Caco-2 (cell line): ENCODE measurements around the gene RFTN2. TPM values are rescaled to one million over a fixed set of nuclear protein-coding genes. Genes with fewer than 3 reads are reported as not detected.
"Not testable (repeated sequence)": the region's sequence is repeated elsewhere in the genome, so short reads cannot be mapped to it uniquely, and the experiment has no call there.

ENCODE experiments used
- BruUV-seq: library from RNA; stranded (reverse); fragments of 400-500 nt; replicated peaks from 2 replicates; lab custom pipeline; 2021; lab: Mats Ljungman, UMichigan
- CTCF ChIA-PET: fragments of 300-600 bp; sonication (Branson Sonifier 250); formaldehyde crosslinking; loops from one replicate; lab custom pipeline; 2022; ENCODE audit warnings: antibody characterized with exemption; lab: Charles Lee
- POLR2A ChIA-PET: fragments of 300-600 bp; sonication (Branson Sonifier 250); formaldehyde crosslinking; loops from one replicate; lab custom pipeline; 2022; ENCODE audit warnings: antibody characterized with exemption; lab: Charles Lee
- DNase-seq, 2 experiments: peaks; one replicate each; pipeline versions ENCODE4 v3.0.0 to v3.0.0-alpha.2; 2020 to 2022
- H3K27me3 ChIP-seq: replicated peaks from 2 replicates; pipeline ENCODE4 v1.6.0; 2011; ENCODE audit warnings: low read length; ENCODE audit not compliant: control insufficient read depth, insufficient read depth
- H3K36me3 ChIP-seq: 2 replicates; pipeline ENCODE4 v1.5.1; 2011; ENCODE audit warnings: low read length; ENCODE audit not compliant: control insufficient read depth, insufficient read depth
- H3K4me1 ChIP-seq: fragments of 250-450 bp; sonication (Bioruptor Pico); 2 replicates; pipeline ENCODE4 v1.5.1; 2020; ENCODE audit warnings: mild to moderate bottlenecking
- H3K4me3 ChIP-seq: 2 replicates; pipeline ENCODE4 v1.5.1; 2011; ENCODE audit warnings: low read depth, mild to moderate bottlenecking, control low read depth, low read length
- H3K9me3 ChIP-seq: fragments of 250-450 bp; sonication (Bioruptor Pico); 2 replicates; pipeline ENCODE4 v1.5.1; 2020; ENCODE audit warnings: mild to moderate bottlenecking, moderate library complexity
- H3K27ac Mint-ChIP-seq: one replicate; pipeline ENCODE4 v1.8.0; 2022; ENCODE audit warnings: mixed read lengths; ENCODE audit not compliant: unreplicated experiment
- H3K27me3 Mint-ChIP-seq: one replicate; pipeline ENCODE4 v1.8.0; 2022; ENCODE audit warnings: mixed read lengths; ENCODE audit not compliant: insufficient read depth, unreplicated experiment
- H3K36me3 Mint-ChIP-seq: one replicate; pipeline ENCODE4 v1.8.0; 2022; ENCODE audit warnings: mild to moderate bottlenecking, mixed read lengths; ENCODE audit not compliant: insufficient read depth, unreplicated experiment
- H3K4me1 Mint-ChIP-seq: one replicate; pipeline ENCODE4 v1.8.0; 2022; ENCODE audit warnings: low read depth, mixed read lengths; ENCODE audit not compliant: unreplicated experiment
- H3K4me3 Mint-ChIP-seq: one replicate; pipeline ENCODE4 v1.8.0; 2022; ENCODE audit warnings: mild to moderate bottlenecking, moderate library complexity, mixed read lengths; ENCODE audit not compliant: unreplicated experiment
- H3K9me3 Mint-ChIP-seq: one replicate; pipeline ENCODE4 v1.8.0; 2022; ENCODE audit warnings: mixed read lengths; ENCODE audit not compliant: unreplicated experiment
- CTCF ChIP-seq, 2 experiments: fragments of 200-600 bp in 1 of 2; IDR thresholded peaks; 1 replicate in 1 of 2; 2 replicates in 1 of 2; pipeline versions ENCODE4 v1.5.1 to v1.8.0; 2011 to 2022; ENCODE audit warnings: antibody characterized with exemption in 1 of 2, control low read depth in 1 of 2, inconsistent platforms in 1 of 2, low read depth in 1 of 2, low read length in 1 of 2, mild to moderate bottlenecking in 1 of 2, moderate library complexity in 1 of 2; ENCODE audit not compliant: insufficient read depth in 1 of 2, severe bottlenecking in 1 of 2, unreplicated experiment in 1 of 2
- intact Hi-C: fragments of 100-400 bp; cut with micrococcal nuclease; formaldehyde crosslinking; loops from one replicate; pipeline ENCODE4 v1.10.0; 2022; ENCODE audit not compliant: unreplicated experiment
- total RNA-seq: library from RNA; stranded (reverse); gene quantifications from 2 replicates; pipeline ENCODE4 v1.2.3, GENCODE V29; 2022

RFTN2 gene
- total RNA-seq, 1 experiment from 2014 or later = 0.18 TPM

DNA sequence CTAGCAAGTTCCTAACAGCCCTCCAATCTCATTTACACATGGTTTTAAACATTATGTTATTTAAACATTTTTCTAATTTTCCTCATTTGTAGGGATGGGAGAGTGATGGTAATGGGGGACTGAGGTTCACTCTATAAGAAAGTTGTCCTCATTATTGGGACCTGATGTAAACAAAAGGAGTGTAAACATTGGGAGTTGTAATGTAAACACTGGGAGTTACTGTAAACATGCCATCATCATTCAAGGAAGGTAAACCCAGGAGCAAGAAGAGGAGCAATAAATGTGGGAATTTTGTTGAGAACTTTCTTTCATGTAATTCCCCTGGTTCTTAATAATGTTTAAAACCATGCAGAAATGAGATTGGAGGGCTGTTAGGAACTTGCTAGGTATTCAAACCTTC is 17.8 kb downstream of the RFTN2 start:
- Histone ChIP-seq H3K36me3 (no peaks in the 10 kb centered on the region), H3K27me3 (no peaks in the 10 kb centered on the region), H3K4me3 (no peak overlapping the region), H3K4me1 (no peaks in the 10 kb centered on the region), H3K9me3 (no peaks in the 10 kb centered on the region)
- Mint-ChIP-seq H3K4me1 (no peaks in the 10 kb centered on the region), H3K36me3 (no peaks in the 10 kb centered on the region), H3K4me3 (no peak overlapping the region), H3K27ac (no peak overlapping the region), H3K9me3 (no peaks in the 10 kb centered on the region), H3K27me3 (no peaks in the 10 kb centered on the region)
- no peak for DNase-seq
- intact Hi-C loops = no loop called here
- ChIA-PET POLR2A (no interaction called here), CTCF (no interaction called here)
- TF ChIP-seq CTCF (IDR thresholded peaks at IDR 0.05; ENCODE audit: insufficient read depth in 1 of 2, low read depth in 1 of 2, low read length in 1 of 2, severe bottlenecking in 1 of 2, unreplicated experiment in 1 of 2) = no peak
- BruUV-seq = no TSS peak

DNA sequence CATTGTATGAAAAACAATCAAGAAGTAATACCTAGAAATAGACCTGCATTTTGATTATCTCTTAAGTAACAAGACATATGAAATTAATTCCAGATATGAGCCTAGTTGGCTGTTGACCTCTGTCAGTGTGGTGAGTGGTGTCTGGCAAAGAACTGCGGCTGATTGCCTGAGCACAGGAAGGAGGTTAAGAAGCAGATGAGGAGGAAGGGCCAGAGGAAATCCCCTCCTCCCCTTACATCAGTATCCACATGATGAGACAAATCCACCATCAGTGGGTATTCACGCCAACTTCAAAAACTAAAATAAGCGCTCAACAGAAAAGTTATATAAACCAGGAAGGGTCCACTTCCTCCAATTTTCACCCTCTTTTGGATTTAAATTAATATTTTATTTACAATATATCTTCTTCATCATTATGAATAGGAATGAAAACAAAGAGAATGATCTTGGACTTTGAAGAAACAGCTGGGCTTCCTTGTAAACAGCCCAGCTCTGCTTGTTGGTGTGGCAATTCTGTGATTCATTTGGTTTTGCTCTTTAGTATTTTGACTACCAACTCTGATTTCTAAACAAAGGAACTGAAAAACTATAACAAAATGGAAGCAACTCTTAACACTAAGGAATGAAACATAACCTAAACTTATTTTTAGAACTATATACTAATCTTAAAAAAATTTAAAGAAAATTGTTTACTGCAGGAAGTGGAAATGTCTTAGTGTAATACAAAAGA is 27.3 kb downstream of the RFTN2 start:
- no peak overlapping the region for H3K27ac Mint-ChIP-seq
- H3K9me3 ChIP-seq = no peaks in the 10 kb centered on the region
- peaks cover 7% of the 10 kb centered on the region for H3K27me3 Mint-ChIP-seq
- H3K4me3 Mint-ChIP-seq = no peak overlapping the region
- BruUV-seq = no TSS peak
- CTCF ChIA-PET = no interaction called here
- no peaks in the 10 kb centered on the region for H3K4me1 ChIP-seq
- intact Hi-C loops = no loop called here
- H3K4me3 ChIP-seq = no peak overlapping the region
- no peaks in the 10 kb centered on the region for H3K9me3 Mint-ChIP-seq
- peaks cover 6% of the 10 kb centered on the region for H3K4me1 Mint-ChIP-seq
- H3K36me3 Mint-ChIP-seq = no peaks in the 10 kb centered on the region
- no peaks in the 10 kb centered on the region for H3K27me3 ChIP-seq
- POLR2A ChIA-PET = no interaction called here
- no peak for DNase-seq
- H3K36me3 ChIP-seq = no peaks in the 10 kb centered on the region
- TF ChIP-seq CTCF (IDR thresholded peaks at IDR 0.05; ENCODE audit: insufficient read depth in 1 of 2, low read depth in 1 of 2, low read length in 1 of 2, severe bottlenecking in 1 of 2, unreplicated experiment in 1 of 2) = no peak

- H3K36me3 ChIP-seq = no peaks in the 10 kb centered on the region
- H3K9me3 ChIP-seq = no peaks in the 10 kb centered on the region
- H3K9me3 Mint-ChIP-seq = no peaks in the 10 kb centered on the region
- no peak overlapping the region for H3K4me3 Mint-ChIP-seq
- H3K27me3 Mint-ChIP-seq = peaks cover 7% of the 10 kb centered on the region
- no TSS peak for BruUV-seq
- intact Hi-C loops = no loop called here
- H3K4me1 Mint-ChIP-seq = no peaks in the 10 kb centered on the region
- no peak for DNase-seq
- no peak overlapping the region for H3K27ac Mint-ChIP-seq
- H3K27me3 ChIP-seq = no peaks in the 10 kb centered on the region
- ChIA-PET POLR2A (no interaction called here), CTCF (no interaction called here)
- no peaks in the 10 kb centered on the region for H3K4me1 ChIP-seq
- TF ChIP-seq CTCF (IDR thresholded peaks at IDR 0.05; ENCODE audit: insufficient read depth in 1 of 2, low read depth in 1 of 2, low read length in 1 of 2, severe bottlenecking in 1 of 2, unreplicated experiment in 1 of 2) = no peak
- no peaks in the 10 kb centered on the region for H3K36me3 Mint-ChIP-seq
- H3K4me3 ChIP-seq = no peak overlapping the region
Measured at GRCh38 chr2:197641666-197642065, 33.7 kb downstream of the RFTN2 start.

GRCh38 chr2:197640571-197641122 is 34.7 kb downstream of the RFTN2 start:
- H3K27ac Mint-ChIP-seq, H3K36me3 ChIP-seq, H3K27me3 ChIP-seq, CTCF ChIA-PET, H3K36me3 Mint-ChIP-seq, H3K9me3 ChIP-seq, H3K9me3 Mint-ChIP-seq, H3K4me1 ChIP-seq, H3K4me3 Mint-ChIP-seq, POLR2A ChIA-PET, intact Hi-C loops, BruUV-seq, H3K4me3 ChIP-seq, H3K27me3 Mint-ChIP-seq, DNase-seq, H3K4me1 Mint-ChIP-seq: not testable (repeated sequence)
